HG03460 (cell line): ENCODE data around the gene IQGAP2.

Experiments
- ATAC-seq: cut with Tn5 transposase; IDR thresholded peaks from one replicate; pipeline ENCODE4 v1.9.1; 2021; ENCODE audit not compliant: unreplicated experiment

IQGAP2 gene

GRCh38 chr5:76682387-76682786, 279.3 kb downstream of the IQGAP2 start:
- ATAC-seq = no peak

GRCh38 chr5:76683816-76684731, 281.0 kb downstream of the IQGAP2 start:
- no peak for ATAC-seq

GRCh38 chr5:76684756-76685519, 281.9 kb downstream of the IQGAP2 start:
- ATAC-seq = no peak

GRCh38 chr5:76685704-76686103, 282.6 kb downstream of the IQGAP2 start:
- no peak for ATAC-seq

- no peak for ATAC-seq
These were observed 285.1 kb downstream of the IQGAP2 start for GRCh38 chr5:76688212-76688611.

- no peak for ATAC-seq
These were observed 285.8 kb downstream of the IQGAP2 start for GRCh38 chr5:76688836-76689235.

GRCh38 chr5:76689321-76690036, 286.4 kb downstream of the IQGAP2 start:
- no peak for ATAC-seq

GRCh38 chr5:76690037-76690679, 287.1 kb downstream of the IQGAP2 start:
- no peak for ATAC-seq

GRCh38 chr5:76690704-76691466, 287.8 kb downstream of the IQGAP2 start:
- ATAC-seq = no peak

- ATAC-seq = no peak
These were observed 288.6 kb downstream of the IQGAP2 start for GRCh38 chr5:76691467-76692273.

- ATAC-seq = no peak
These were observed 289.1 kb downstream of the IQGAP2 start for GRCh38 chr5:76692274-76692540.

- ATAC-seq = no peak
These were observed 289.6 kb downstream of the IQGAP2 start for GRCh38 chr5:76692651-76693050.

GRCh38 chr5:76693141-76693540, 290.1 kb downstream of the IQGAP2 start:
- ATAC-seq = no peak

GRCh38 chr5:76694317-76694716, 291.2 kb downstream of the IQGAP2 start:
- no peak for ATAC-seq

- no peak for ATAC-seq
These were observed 292.3 kb downstream of the IQGAP2 start for GRCh38 chr5:76695346-76695745.

- ATAC-seq = no peak
These were observed 293.2 kb downstream of the IQGAP2 start for GRCh38 chr5:76696251-76696650.

- ATAC-seq = no peak
These were observed 294.6 kb downstream of the IQGAP2 start for GRCh38 chr5:76697670-76698069.

- ATAC-seq = no peak
These were observed 297.5 kb downstream of the IQGAP2 start for GRCh38 chr5:76700571-76700970.

GRCh38 chr5:76701298-76701697, 298.2 kb downstream of the IQGAP2 start:
- ATAC-seq = no peak

- ATAC-seq = no peak
These were observed 300.6 kb downstream of the IQGAP2 start for GRCh38 chr5:76703707-76704106.
